Stimulated activated naive CD8-positive, alpha-beta T cell treated with anti-CD3 and anti-CD28 coated beads, Interleukin-15, amount 100 ng/mL, for 72 hours (primary cell): ENCODE results near the gene SYNJ2.

Source experiments
- ATAC-seq: fragments of 150-1000 bp; cut with Tn5 transposase; 2 replicates; pipeline ENCODE4 v1.10.0; 2021; ENCODE audit warnings: mild to moderate bottlenecking, moderate library complexity
- DNase-seq, 2 donors: peaks; one replicate each; pipeline ENCODE4 v3.0.0; 2021 to 2022
- H3K27ac Mint-ChIP-seq, 2 donors: one replicate each; pipeline ENCODE4 v1.8.0; 2022; ENCODE audit warnings: mild to moderate bottlenecking in 2 of 2, mixed read lengths in 2 of 2, moderate library complexity in 2 of 2
- H3K27me3 Mint-ChIP-seq: one replicate; pipeline ENCODE4 v1.8.0; 2022; ENCODE audit warnings: mixed read lengths
- H3K4me1 Mint-ChIP-seq: one replicate; pipeline ENCODE4 v1.8.0; 2022; ENCODE audit warnings: mild to moderate bottlenecking, mixed read lengths
- H3K4me3 Mint-ChIP-seq, 2 donors: one replicate each; pipeline ENCODE4 v1.8.0; 2022; ENCODE audit warnings: mild to moderate bottlenecking in 2 of 2, mixed read lengths in 2 of 2, moderate library complexity in 1 of 2
- H3K9me3 Mint-ChIP-seq, 2 donors: one replicate each; pipeline ENCODE4 v1.8.0; 2022; ENCODE audit warnings: mixed read lengths in 2 of 2

The SYNJ2 gene

DNA sequence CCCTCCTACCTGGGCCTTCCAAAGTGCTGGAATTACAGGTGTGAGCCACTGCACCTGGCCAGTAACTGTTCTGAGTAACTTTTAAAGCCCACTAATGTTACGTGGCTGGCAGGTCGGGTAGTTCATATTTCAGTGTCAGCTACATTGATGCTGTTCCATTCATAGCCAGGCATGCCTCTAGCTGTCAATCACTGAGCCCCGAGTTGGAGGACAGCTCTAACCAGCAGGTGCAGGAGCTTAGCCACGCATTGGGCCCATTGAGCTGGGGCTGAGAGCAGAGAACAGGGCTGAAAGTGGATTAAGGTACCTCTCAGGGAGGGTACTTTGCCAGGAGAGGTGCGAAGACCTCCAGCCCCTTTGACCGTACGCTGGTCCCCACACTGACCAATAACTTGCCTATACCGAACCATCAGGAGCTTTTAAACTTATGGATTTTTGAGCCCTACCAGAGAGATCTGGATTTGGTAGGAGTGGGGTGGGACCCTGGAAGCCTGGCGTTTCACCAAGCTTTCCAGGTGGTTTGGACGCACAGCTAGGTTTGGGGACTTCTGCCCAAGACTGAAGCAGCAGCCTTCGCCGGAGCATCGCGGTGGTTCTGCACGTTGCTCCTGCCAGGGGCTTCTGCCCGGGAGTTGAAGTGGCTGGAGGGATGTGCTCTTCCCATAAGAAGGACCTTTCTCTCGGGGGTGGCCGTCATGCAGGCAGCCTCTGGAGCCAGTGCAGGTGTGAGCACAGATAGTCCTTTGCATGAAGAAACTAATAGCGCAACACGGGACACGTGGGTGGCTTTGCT is 103.8 kb downstream of the SYNJ2 start:
- Mint-ChIP-seq H3K4me1 (peaks cover 12% of the 10 kb centered on the region), H3K27me3 (no peaks in the 10 kb centered on the region), H3K4me3 (no peak overlapping the region), H3K27ac (peak overlapping the region in 1 of 2 donors; percentile 25), H3K9me3 (no peaks in the 10 kb centered on the region)
- DNase-seq (no peak), ATAC-seq (no peak)

DNA sequence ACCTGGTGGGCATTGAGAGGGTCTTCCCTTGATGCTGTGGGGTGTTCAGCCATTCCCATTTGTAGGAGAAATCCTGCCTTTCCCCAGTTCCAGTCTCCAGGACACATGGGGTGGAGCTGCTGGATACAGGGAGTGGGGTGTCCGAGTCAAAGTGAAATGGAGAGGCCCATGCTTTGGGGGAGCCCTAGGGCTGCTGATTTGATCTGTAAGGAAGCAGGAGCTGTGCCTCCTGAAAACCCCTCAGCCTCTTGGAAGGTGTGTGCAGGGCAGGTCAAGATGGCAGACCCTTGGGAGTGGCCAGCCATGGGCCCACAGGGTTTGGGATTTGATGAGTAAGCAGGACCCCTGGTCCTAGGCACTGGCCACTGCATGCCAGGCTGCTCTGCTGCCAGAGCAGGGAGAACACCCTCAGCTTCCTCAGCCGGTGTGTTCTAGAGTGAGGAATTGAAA is 104.4 kb downstream of the SYNJ2 start:
- H3K4me1 Mint-ChIP-seq = peaks cover 12% of the 10 kb centered on the region
- H3K27me3 Mint-ChIP-seq = no peaks in the 10 kb centered on the region
- no peak overlapping the region for H3K27ac Mint-ChIP-seq
- no peaks in the 10 kb centered on the region for H3K9me3 Mint-ChIP-seq
- DNase-seq = no peak
- no peak overlapping the region for H3K4me3 Mint-ChIP-seq
- peak; percentile 33 for ATAC-seq

DNA sequence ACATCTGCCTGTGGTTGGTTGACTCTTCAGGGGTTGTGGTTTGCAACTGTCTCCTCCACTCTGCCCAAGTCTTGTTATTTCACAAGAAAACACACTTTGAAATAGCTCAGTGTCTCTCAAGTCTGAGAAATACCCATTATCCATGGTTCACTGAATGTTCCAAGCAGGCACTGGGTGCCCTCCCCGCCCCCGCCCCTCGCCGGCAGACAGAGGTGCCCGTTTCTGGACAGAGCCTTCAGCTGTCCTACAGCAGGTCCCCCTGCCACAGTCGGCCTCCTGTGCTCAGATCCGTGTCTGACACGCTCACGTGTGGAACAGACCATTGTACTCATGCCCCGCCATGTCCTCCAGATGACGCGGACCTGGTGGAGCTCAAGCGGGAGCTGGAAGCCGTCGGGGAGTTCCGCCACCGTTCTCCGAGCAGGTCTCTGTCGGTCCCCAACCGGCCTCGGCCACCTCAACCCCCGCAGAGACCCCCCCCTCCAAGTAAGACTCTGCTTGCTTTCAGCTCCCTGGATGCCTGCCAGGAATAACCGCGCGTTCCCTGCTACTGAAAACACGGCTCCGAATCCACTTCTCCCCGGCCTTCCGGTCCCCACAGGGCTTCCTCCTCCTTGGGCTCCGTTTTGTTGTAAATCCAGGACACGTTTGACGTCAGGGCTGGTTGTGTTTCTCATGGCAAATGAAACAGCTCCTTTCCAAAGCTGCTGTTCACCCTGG is 105.0 kb downstream of the SYNJ2 start:
- Mint-ChIP-seq H3K9me3 (no peaks in the 10 kb centered on the region), H3K4me3 (no peak overlapping the region), H3K27ac (peak overlapping the region in 1 of 2 donors; percentile 31), H3K27me3 (no peaks in the 10 kb centered on the region), H3K4me1 (peaks cover 12% of the 10 kb centered on the region)
- peak; percentile 70 for ATAC-seq
- DNase-seq = no peak

DNA sequence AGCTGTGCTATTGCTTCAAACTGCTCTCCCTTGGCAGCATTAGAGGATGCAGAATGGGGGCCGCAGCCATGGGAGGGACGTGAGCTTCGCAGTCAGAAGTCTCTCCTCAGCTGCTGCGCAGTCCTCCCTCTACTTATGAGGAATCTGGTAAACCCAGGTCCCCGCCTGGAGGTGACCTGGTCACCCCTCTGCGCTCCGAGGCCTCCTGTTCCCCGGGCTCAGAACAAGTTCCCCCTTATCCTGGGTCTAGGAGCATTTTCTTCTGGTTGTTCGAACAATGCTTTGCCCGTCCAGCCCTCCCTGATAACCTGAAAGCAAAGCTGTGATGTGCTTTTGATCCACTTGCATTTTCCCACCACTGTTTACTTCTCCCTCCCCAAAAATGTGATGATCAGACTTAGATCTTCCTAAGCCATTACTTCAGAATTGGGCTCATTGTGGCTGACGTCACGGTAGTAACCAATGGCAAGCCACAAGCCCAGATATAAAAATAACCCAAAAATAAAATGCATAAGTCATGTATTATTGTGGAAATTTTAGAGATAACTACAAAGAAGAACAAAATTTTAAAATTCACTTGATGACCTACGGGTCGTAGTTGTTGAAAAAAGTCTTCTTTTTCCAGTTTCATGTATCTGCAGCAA is 105.7 kb downstream of the SYNJ2 start:
- Mint-ChIP-seq H3K27me3 (no peaks in the 10 kb centered on the region), H3K4me3 (no peak overlapping the region), H3K27ac (peak overlapping the region in 1 of 2 donors; percentile 31), H3K4me1 (peaks cover 12% of the 10 kb centered on the region), H3K9me3 (no peaks in the 10 kb centered on the region)
- DNase-seq (no peak), ATAC-seq (no peak)

DNA sequence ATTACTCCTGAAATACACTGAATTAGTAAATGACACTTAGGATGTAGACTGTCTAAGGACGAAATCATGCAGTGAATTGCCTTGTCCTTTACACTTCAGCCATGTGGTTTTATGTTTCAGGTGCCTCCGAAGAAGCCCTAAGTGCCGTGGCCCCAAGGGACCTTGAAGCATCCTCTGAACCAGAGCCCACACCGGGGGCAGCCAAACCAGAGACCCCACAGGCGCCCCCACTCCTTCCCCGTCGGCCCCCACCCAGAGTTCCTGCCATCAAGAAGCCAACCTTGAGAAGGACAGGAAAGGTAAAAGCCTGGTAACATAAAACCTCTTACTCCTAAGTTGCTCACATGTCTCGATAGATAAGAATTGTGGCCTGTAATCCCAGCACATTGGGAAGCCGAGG is 111.1 kb downstream of the SYNJ2 start:
- Mint-ChIP-seq H3K9me3 (no peaks in the 10 kb centered on the region), H3K27ac (no peak overlapping the region), H3K4me1 (no peaks in the 10 kb centered on the region), H3K27me3 (no peaks in the 10 kb centered on the region), H3K4me3 (no peak overlapping the region)
- ATAC-seq = no peak
- no peak for DNase-seq

DNA sequence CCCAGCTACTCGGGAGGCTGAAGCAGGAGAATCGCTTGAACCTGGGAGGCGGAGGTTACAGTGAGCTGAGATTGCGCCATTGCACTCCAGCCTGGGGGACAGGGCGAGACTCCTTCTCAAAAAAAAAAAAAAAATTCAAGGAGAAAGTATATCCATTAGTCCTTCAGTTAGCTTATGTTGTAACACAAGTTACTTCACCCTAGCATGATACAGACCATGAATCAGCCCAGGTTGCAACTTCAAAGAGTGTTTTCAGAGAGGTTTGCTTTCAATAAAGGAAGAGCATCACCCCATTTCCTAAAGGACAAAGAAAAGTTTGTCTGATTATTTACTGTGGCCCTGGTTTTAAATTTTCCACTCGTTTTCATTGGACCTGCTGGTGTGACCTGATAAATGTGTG is 113.4 kb downstream of the SYNJ2 start:
- no peaks in the 10 kb centered on the region for H3K4me1 Mint-ChIP-seq
- H3K4me3 Mint-ChIP-seq = no peak overlapping the region
- H3K27ac Mint-ChIP-seq = no peak overlapping the region
- H3K9me3 Mint-ChIP-seq = no peaks in the 10 kb centered on the region
- H3K27me3 Mint-ChIP-seq = no peaks in the 10 kb centered on the region
- ATAC-seq (no peak), DNase-seq (no peak)

DNA sequence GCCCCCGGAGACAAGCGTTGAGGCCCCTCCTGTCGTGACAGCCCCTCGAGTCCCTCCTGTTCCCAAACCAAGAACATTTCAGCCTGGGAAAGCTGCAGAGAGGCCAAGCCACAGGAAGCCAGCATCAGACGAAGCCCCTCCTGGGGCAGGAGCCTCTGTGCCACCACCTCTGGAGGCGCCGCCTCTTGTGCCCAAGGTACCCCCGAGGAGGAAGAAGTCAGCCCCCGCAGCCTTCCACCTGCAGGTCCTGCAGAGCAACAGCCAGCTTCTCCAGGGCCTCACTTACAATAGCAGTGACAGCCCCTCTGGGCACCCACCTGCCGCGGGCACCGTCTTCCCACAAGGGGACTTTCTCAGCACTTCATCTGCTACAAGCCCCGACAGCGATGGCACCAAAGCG is 114.0 kb downstream of the SYNJ2 start:
- no peaks in the 10 kb centered on the region for H3K4me1 Mint-ChIP-seq
- no peak overlapping the region for H3K4me3 Mint-ChIP-seq
- no peaks in the 10 kb centered on the region for H3K9me3 Mint-ChIP-seq
- ATAC-seq (no peak), DNase-seq (no peak)
- H3K27ac Mint-ChIP-seq = no peak overlapping the region
- H3K27me3 Mint-ChIP-seq = no peaks in the 10 kb centered on the region

DNA sequence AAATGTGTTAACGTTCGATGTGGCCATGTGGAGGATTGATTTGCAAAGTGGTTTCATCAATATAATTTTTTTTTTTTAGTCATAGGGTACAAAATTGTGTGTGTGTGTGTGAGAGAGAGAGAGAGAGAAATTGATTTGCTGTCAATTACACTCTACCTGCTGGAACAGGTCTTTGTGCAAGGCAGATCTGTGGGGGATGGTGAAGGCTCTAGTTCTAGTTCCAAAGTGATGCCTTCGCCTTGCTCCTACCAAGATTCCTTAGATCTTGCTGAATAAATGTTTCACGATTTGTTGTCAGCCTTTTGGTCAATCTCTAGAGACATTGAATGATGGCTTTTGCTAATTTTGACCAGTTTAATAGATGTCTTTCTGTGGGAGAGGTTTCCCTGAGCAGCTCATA is 121.6 kb downstream of the SYNJ2 start:
- Mint-ChIP-seq H3K27ac (no peak overlapping the region), H3K4me3 (no peak overlapping the region), H3K4me1 (no peaks in the 10 kb centered on the region), H3K9me3 (no peaks in the 10 kb centered on the region), H3K27me3 (no peaks in the 10 kb centered on the region)
- ATAC-seq = no peak
- DNase-seq = no peak

DNA sequence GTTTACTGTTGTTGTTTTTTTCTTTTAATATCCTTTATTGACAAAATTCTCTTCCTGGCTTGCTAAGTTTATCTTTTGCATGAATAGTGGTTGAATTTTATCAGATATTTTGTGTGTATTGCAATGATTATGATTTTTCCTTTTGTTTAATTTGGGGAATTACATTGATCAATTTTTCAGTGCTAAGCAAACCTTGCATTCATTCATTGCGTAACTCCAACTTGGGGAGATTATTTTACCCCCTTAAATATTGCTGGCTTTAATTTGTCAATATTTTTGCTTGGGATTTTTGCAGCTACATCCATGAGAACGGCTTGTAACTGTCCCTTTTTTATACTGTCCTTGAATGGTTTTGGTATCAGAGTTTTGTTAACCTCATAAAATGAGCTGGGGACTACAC is 123.0 kb downstream of the SYNJ2 start:
- no peaks in the 10 kb centered on the region for H3K9me3 Mint-ChIP-seq
- no peak for DNase-seq
- no peak overlapping the region for H3K4me3 Mint-ChIP-seq
- H3K27me3 Mint-ChIP-seq = no peaks in the 10 kb centered on the region
- no peak for ATAC-seq
- H3K27ac Mint-ChIP-seq = no peak overlapping the region
- H3K4me1 Mint-ChIP-seq = no peaks in the 10 kb centered on the region

DNA sequence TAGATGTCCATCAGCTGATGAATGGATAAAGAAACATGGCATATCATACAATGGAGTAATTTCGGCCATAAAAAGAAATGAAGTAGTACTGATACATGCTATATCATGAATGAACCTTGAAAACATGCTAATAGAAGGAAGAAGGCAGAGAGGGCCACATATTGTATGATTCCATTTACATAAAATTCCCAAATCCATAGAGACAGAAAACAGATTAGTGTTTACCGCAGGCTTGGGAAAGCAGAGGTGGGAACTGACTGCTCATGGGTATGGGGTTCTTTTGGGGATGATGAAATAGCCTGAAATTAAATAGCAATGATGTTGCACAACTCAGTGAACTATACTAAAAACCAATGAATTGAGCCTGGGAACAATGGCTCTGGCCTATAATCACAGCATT is 128.1 kb downstream of the SYNJ2 start:
- no peak overlapping the region for H3K4me3 Mint-ChIP-seq
- no peaks in the 10 kb centered on the region for H3K9me3 Mint-ChIP-seq
- DNase-seq (no peak), ATAC-seq (no peak)
- H3K4me1 Mint-ChIP-seq = no peaks in the 10 kb centered on the region
- H3K27me3 Mint-ChIP-seq = no peaks in the 10 kb centered on the region
- no peak overlapping the region for H3K27ac Mint-ChIP-seq

DNA sequence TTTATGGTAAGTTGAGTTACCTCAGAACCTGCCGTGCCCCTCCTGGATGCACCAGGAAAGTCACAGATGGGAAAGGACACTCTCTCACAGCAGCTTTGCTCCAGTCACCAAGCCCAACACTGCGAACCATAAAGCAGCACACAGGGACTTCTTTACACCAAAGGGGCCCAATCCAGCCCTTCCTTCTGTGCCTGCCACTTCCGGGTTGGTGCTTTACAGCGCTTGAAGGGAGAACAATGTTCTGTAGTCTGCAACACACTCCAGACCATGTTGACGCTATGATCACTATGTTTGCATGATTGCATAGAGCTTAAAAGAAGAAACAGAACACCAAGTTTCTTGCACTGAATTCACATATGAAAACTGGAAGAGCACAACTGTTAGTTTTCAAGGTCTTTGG is 129.3 kb downstream of the SYNJ2 start:
- H3K27me3 Mint-ChIP-seq = no peaks in the 10 kb centered on the region
- no peak overlapping the region for H3K27ac Mint-ChIP-seq
- no peaks in the 10 kb centered on the region for H3K4me1 Mint-ChIP-seq
- no peak overlapping the region for H3K4me3 Mint-ChIP-seq
- DNase-seq = no peak
- ATAC-seq = no peak
- no peaks in the 10 kb centered on the region for H3K9me3 Mint-ChIP-seq

DNA sequence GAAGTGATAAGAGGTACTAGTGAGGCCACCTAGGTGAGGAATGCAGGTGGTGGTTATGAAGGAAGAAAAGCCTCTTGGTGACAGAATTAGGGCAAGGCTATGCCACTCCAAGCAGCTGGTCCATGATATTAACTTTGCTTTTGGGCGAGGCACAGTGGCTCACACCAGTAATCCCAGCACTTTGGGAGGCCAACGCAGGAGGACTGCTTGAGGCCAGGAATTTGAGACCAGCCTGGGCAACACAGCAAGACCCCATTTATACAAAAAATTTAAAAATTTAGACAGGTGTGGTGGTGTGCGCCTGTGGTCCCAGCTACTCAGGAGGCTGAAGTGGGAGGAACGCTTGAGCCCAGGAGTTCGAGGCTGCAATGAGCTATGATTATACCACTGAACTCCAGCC is 130.3 kb downstream of the SYNJ2 start:
- no peak overlapping the region for H3K27ac Mint-ChIP-seq
- DNase-seq = no peak
- no peak overlapping the region for H3K4me3 Mint-ChIP-seq
- no peaks in the 10 kb centered on the region for H3K9me3 Mint-ChIP-seq
- H3K27me3 Mint-ChIP-seq = no peaks in the 10 kb centered on the region
- no peaks in the 10 kb centered on the region for H3K4me1 Mint-ChIP-seq
- no peak for ATAC-seq

DNA sequence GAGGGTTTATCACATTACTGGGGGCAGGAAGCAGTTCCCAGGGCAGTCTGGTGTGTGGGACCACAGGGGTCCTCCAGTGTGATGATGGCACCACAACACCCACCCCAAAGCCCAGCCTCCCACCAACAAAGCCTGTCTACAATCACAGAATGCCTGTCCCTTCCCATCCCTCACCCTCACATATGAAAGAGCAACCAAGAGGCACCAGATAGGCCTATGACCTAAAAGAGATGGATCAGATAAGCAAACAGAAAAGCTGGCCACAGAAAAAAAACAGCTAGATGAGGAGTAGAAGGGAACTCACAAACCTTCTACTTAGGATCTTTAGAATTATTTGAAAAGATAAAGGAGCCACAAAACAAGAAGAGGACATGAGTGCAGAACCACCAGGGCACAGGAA is 132.1 kb downstream of the SYNJ2 start:
- ATAC-seq = no peak
- no peak overlapping the region for H3K27ac Mint-ChIP-seq
- H3K4me3 Mint-ChIP-seq = no peak overlapping the region
- H3K9me3 Mint-ChIP-seq = no peaks in the 10 kb centered on the region
- no peaks in the 10 kb centered on the region for H3K4me1 Mint-ChIP-seq
- no peaks in the 10 kb centered on the region for H3K27me3 Mint-ChIP-seq
- no peak for DNase-seq

DNA sequence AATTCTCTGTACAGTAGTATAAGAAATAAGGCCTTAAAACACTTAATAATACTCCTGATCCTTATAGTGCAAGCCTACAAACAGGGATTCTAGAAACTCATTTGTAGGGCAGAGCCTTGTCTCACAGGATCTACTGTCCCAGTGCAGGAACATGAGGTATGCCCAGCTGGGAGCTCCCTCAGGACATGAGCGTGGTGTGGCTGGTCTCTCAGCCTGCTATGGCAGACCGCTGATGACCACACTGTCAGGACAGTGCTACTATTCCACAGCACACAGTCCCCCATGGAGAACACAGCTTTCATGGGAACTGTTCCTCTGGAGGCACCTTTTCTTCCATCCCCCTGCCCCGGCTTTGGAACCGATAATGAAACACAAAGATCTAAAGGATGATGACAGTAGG is 133.4 kb downstream of the SYNJ2 start:
- Mint-ChIP-seq H3K27me3 (no peaks in the 10 kb centered on the region), H3K9me3 (no peaks in the 10 kb centered on the region), H3K27ac (no peak overlapping the region), H3K4me3 (no peak overlapping the region), H3K4me1 (no peaks in the 10 kb centered on the region)
- ATAC-seq (no peak), DNase-seq (no peak)

DNA sequence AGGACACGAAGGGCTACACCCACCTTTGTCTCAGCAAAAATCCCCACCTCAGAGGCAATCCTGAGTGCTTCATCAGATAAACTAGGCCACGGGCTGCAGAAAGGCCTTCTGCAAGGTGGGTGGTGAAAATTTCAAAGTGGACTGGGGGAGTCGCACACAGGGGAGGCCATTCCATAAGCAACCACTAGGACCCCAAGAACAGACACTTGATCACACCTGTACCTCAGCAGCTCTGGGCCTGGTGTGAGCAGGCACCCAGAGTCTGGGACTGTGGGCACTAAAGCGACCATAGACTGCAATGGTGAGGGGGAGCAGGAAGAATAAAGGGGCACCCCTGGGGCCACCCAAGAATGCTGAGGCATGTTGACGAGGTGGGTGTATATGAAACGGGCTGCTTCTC is 133.8 kb downstream of the SYNJ2 start:
- no peak overlapping the region for H3K27ac Mint-ChIP-seq
- DNase-seq (no peak), ATAC-seq (no peak)
- H3K4me3 Mint-ChIP-seq = no peak overlapping the region
- no peaks in the 10 kb centered on the region for H3K9me3 Mint-ChIP-seq
- H3K4me1 Mint-ChIP-seq = no peaks in the 10 kb centered on the region
- no peaks in the 10 kb centered on the region for H3K27me3 Mint-ChIP-seq

DNA sequence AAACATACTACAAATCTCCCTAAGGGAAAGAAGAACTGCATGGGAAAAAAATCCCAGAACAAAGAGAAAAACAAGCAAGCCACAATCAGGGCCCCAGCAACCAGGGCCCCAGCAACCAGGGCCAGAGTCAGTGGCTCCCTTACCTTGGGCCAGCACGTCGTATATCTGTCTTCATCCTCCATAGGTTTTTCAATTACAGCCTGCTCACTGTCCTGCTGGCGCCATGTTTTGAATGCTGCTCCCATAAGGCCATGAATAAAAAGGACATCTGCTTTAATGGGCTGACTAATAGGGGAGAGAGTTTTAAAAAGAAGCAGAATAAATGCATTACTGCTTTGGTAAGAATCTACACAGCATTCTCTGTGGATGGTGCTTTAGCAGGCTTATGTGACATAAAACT is 137.2 kb downstream of the SYNJ2 start:
- Mint-ChIP-seq H3K27me3 (no peaks in the 10 kb centered on the region), H3K27ac (no peak overlapping the region), H3K9me3 (no peaks in the 10 kb centered on the region), H3K4me1 (no peaks in the 10 kb centered on the region), H3K4me3 (no peak overlapping the region)
- no peak for ATAC-seq
- no peak for DNase-seq
